ENCODE data around the gene ARPC2. TPM values are rescaled to one million over a fixed set of nuclear protein-coding genes. Genes with fewer than 3 reads are reported as not detected.

Gene ARPC2
- total RNA-seq, 2 experiments from 2014 or later, result 562 to 566 TPM

DNA sequence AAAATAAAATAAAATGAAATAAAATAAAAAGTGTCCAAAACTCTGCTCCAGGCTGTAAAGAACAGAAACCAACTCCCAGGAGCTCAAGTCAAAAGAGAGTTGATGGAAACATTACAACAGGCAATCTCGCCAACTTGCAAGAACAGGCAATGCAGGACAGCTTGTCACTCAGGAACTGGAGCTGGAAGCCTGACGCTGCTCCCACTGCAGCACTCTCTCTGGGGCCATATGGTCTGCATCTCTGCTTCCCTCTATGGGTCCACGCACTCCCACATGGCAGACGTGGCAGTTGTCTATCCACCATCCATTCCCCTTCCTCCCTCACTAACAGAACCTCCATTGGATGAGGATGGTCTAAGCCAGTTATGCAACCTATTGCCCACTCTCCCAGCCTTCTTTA, 23.3 kb upstream of the ARPC2 start:
- Mint-ChIP-seq H3K27ac (no peak overlapping the region), H3K4me3 (no peak overlapping the region), H3K4me1 (peaks cover 2% of the 10 kb centered on the region), H3K27me3 (no peaks in the 10 kb centered on the region), H3K36me3 (no peaks in the 10 kb centered on the region), H3K9me3 (no peaks in the 10 kb centered on the region)
- DNase-seq, result no peak

DNA sequence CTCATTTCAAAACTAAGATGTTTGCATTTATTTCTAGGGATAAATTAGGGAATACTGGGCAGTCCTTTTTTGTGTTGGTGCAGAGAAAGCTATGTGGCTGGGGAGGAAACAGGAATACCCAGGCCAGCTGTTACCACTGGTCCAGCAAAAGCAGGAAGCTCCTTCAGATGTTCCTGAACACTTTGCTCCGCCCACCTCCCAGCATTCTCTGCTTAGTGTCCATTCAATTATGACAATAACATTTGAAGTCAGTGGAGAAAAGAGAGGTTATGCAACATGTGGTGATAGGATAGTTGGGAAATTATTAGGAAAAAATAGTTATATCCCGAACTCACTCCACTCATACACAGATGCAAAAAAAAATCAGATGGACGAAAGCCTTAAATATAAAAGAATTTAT, 22.1 kb upstream of the ARPC2 start:
- DNase-seq, result no peak
- no peak overlapping the region for H3K4me3 Mint-ChIP-seq
- no peak overlapping the region for H3K27ac Mint-ChIP-seq
- H3K9me3 Mint-ChIP-seq, result no peaks in the 10 kb centered on the region
- H3K27me3 Mint-ChIP-seq, result no peaks in the 10 kb centered on the region
- H3K4me1 Mint-ChIP-seq, result peaks cover 2% of the 10 kb centered on the region
- no peaks in the 10 kb centered on the region for H3K36me3 Mint-ChIP-seq

DNA sequence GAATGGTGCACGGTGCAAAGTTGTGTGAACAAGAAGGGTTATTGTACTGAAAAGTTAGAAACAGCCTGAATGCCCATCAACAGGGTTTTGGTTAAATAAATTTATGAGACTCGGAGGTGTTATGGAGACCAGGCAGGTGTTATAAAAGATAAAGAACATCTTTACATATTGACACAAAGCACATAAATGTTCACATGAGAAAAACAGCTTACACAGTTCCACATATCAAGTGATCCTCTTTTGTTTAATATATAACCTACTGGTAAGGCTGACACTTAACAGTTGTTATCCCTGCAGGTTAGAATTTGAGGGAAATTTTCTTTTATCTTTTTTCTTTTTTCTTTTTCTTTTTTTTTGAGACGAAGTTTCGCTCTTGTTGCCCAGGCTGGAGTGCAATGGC, 20.0 kb upstream of the ARPC2 start:
- no peaks in the 10 kb centered on the region for H3K27me3 Mint-ChIP-seq
- H3K27ac Mint-ChIP-seq, result no peak overlapping the region
- H3K4me1 Mint-ChIP-seq, result peaks cover 2% of the 10 kb centered on the region
- H3K36me3 Mint-ChIP-seq, result no peaks in the 10 kb centered on the region
- DNase-seq, result no peak
- H3K9me3 Mint-ChIP-seq, result no peaks in the 10 kb centered on the region
- no peak overlapping the region for H3K4me3 Mint-ChIP-seq

DNA sequence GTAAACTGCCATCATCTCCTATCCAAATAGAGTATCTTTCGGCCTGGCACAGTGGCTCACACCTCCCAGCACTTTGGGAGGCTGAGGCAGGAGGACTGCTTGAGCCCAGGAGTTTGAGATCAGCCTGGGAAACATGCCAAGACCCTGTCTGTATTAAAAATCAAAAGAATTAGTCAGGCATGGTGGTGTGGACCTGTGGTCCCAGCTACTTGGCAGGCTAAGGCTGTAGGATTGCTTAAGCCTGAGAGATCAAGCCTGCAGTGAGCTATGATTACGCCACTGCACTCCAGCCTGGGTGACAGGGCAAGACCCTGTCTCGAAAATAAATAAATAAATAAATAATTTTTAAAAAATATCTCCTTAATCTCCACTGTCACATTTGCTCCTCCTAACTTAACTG, 14.7 kb upstream of the ARPC2 start:
- no peak overlapping the region for H3K4me3 Mint-ChIP-seq
- H3K4me1 Mint-ChIP-seq, result no peaks in the 10 kb centered on the region
- H3K9me3 Mint-ChIP-seq, result no peaks in the 10 kb centered on the region
- no peak overlapping the region for H3K27ac Mint-ChIP-seq
- no peak for DNase-seq
- no peaks in the 10 kb centered on the region for H3K27me3 Mint-ChIP-seq
- H3K36me3 Mint-ChIP-seq, result no peaks in the 10 kb centered on the region

DNA sequence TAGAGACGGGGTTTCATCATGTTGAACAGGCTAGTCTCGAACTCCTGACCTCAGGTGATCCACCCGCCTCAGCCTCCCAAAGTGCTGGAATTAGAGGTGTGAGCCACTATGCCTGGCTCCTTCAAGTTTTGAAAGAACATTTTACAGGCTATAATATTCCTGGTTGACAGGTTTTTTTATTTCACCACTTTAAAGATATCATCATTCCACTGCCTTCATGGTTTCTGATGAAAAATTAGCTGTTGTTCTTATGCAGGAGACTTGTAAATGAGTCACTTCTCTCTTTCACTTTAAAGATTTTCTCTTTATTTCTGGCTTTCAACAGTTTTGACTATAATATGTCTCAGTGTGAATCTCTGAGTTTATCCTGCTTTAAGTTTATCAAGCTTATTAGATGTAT, 7.9 kb upstream of the ARPC2 start:
- Mint-ChIP-seq H3K9me3 (peaks cover 4% of the 10 kb centered on the region), H3K4me1 (no peaks in the 10 kb centered on the region), H3K27me3 (peaks cover 5% of the 10 kb centered on the region), H3K4me3 (no peak overlapping the region), H3K27ac (no peak overlapping the region), H3K36me3 (peaks cover 2% of the 10 kb centered on the region)
- DNase-seq, result no peak

DNA sequence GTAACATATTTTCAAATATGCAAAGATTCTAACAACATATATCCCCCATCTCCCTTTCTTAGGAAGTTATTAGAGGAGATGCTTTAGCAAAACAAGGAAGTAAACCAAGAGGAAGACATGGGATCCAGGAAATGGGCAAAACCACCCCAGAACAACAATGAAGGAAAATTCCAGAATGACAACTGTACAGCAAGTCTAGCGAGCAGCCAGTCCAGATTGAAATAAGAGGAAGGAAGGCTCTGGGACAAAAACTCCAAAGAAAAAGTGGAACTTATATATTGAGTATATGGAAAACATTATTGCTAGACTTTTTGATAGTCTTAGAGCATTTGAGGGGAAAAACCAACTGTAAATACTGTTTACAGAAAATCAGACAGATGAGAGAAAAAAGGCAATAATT, 2.9 kb upstream of the ARPC2 start:
- H3K4me3 Mint-ChIP-seq, result no peak overlapping the region
- peaks cover 24% of the 10 kb centered on the region for H3K36me3 Mint-ChIP-seq
- H3K27me3 Mint-ChIP-seq, result peaks cover 5% of the 10 kb centered on the region
- no peak overlapping the region for H3K27ac Mint-ChIP-seq
- peaks cover 4% of the 10 kb centered on the region for H3K9me3 Mint-ChIP-seq
- no peak for DNase-seq
- peaks cover 14% of the 10 kb centered on the region for H3K4me1 Mint-ChIP-seq

DNA sequence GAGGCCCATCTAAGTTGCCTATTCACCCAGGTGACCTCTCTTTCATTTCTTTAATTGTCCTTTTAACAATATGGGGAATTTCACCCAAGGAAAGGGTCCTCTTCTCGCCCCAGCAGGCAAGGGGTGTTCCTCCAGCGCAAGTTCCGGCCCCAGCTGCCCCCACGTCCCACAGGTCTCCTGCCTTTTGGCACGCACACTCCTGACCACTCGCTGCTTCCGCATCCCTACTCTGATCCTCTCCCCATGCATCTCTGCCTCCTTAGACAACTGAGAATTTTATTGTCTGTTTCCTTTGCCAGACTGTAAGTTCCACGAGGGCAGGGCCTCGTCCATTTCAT, 684 bp upstream of the ARPC2 start:
- peaks cover 43% of the 10 kb centered on the region for H3K36me3 Mint-ChIP-seq
- no peaks in the 10 kb centered on the region for H3K9me3 Mint-ChIP-seq
- peak overlapping the region; percentile 88 for H3K27ac Mint-ChIP-seq
- H3K27me3 Mint-ChIP-seq, result no peaks in the 10 kb centered on the region
- peaks cover 30% of the 10 kb centered on the region for H3K4me1 Mint-ChIP-seq
- H3K4me3 Mint-ChIP-seq, result peak overlapping the region; percentile 86
- DNase-seq, result no peak

DNA sequence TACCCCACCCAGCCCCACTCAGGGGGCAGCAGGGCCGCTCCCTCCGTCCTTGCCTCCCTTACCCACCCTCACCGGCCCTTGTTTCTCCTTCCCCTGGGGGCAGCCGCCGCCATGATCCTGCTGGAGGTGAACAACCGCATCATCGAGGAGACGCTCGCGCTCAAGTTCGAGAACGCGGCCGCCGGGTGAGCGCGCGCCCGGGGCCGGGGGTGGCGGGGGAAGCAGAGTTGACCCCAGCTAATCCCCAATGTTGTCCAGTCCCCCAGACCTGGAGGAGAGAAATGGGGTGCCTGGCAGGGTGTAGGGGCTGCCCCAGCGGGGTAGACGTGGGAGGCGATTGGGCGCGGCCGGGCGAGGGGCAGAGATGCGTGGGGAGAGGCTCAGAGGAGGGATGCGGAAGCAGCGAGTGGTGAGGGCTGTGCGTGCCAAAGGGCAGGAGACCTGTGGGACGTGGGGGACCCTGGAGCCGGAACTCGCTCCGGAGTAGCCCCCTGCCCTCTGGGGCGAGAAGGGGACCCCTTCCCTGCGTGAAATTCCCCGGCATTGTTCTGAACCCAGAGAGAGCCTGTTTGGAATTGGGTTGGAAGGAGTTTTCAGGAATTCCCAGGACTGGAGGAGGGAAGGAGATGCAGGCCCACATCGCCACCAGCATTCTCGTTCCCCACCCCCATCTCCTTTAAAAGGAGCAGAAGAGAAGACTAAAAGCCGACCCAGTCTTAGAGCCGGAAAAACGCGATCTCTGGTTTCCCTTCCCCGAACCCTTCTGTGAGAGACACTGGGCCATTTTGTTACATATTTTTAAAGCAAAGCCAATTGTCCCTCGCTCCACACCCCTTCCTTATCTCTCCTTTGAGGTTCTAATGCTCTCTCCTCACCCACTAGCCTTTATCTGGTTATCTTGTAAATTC, 625 bp downstream of the ARPC2 start:
- Mint-ChIP-seq H3K4me1 (peaks cover 43% of the 10 kb centered on the region), H3K27me3 (no peaks in the 10 kb centered on the region), H3K27ac (peak overlapping the region; percentile 96), H3K9me3 (no peaks in the 10 kb centered on the region), H3K4me3 (peak overlapping the region; percentile 86), H3K36me3 (peaks cover 52% of the 10 kb centered on the region)
- peak; percentile 82 for DNase-seq

DNA sequence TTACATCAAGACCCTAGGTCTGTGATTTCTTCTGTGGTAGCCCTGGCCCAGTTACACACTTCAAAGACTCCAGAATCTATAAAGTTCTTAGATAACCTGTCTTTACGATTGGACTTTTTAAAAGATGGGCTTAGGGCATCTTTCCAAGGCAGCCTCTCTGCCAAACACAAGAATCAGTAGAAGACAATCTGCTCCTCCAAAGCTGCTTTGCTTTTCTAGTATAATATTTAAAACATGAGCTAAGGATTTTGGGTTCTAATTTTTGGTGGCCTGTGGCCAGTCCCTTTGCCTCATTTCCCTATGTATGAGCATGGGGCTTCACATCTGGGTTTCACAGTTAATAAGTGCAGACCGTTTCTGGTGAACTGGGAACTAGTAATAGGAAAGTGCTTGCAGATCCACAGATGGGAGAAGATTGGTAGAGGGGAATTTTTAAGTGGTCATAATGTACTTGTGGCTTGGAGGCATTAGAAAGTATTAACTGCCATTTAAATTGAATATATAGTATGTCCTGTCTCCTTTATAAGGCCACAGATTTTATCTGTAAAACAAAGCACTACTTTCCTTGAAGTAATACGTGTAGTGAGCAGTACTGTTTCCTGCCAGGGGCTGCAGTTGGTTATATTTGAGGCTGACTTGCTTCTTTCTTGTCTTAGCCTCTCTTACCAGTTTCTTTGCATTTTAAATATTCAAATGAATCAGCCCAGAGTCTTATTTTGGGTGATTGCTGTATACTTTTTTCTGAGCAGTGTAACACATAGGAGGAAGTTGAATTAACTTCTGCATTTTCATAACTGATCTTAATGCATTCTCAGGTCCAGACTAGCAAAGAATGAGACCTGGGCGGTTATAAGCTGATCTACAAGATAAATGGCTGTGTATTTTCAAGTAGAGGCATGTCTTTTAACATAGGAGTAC, 1.5 kb downstream of the ARPC2 start:
- Mint-ChIP-seq H3K27me3 (no peaks in the 10 kb centered on the region), H3K36me3 (peaks cover 58% of the 10 kb centered on the region), H3K4me3 (peak overlapping the region; percentile 86), H3K27ac (peak overlapping the region; percentile 96), H3K4me1 (peaks cover 52% of the 10 kb centered on the region), H3K9me3 (no peaks in the 10 kb centered on the region)
- DNase-seq, result no peak

DNA sequence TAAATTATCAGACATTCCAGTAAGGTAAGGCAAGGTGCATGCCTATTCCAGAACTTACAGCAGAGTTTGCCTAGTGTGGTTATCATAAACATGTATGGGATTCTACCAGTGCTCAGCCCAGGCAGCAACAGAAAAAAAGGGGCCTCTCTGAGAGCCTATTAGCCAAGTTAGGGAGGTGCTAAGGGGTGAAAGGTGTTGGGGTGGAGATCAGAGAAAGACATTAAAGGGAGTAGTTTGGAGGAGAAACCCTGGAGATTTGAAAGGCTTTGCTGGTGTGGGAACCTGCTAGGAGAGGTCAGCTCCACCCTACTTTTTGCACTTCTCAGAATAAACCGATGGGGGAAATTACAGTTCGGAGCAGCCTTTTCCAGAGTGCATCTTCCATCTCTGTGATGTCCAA, 2.9 kb downstream of the ARPC2 start:
- Mint-ChIP-seq H3K27ac (peak overlapping the region; percentile 96), H3K4me3 (peak overlapping the region; percentile 86), H3K4me1 (peaks cover 66% of the 10 kb centered on the region), H3K27me3 (no peaks in the 10 kb centered on the region), H3K36me3 (peaks cover 70% of the 10 kb centered on the region), H3K9me3 (no peaks in the 10 kb centered on the region)
- DNase-seq, result no peak

DNA sequence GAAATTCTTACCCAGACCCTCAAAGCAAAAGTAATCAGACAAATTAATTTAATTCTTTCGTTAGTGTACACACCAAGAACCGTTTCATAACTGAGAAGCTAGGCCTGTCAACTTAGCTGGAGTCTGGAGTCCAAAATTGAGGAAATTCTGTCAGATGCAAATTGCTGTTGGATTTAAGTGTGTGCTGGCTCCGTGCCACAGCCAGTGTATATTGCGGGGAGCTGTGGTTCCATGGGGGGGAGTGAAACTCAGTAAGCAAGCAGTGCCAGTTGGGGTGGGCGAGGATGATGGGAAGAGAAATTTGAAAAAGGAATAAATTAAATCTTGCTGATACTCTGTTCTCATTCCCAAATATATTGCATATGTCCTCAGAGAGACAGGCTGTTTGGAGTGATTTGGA, 4.0 kb downstream of the ARPC2 start:
- no peaks in the 10 kb centered on the region for H3K9me3 Mint-ChIP-seq
- H3K27ac Mint-ChIP-seq, result peak overlapping the region; percentile 96
- H3K36me3 Mint-ChIP-seq, result peaks cover 80% of the 10 kb centered on the region
- peak overlapping the region; percentile 86 for H3K4me3 Mint-ChIP-seq
- H3K27me3 Mint-ChIP-seq, result no peaks in the 10 kb centered on the region
- peaks cover 74% of the 10 kb centered on the region for H3K4me1 Mint-ChIP-seq
- no peak for DNase-seq

DNA sequence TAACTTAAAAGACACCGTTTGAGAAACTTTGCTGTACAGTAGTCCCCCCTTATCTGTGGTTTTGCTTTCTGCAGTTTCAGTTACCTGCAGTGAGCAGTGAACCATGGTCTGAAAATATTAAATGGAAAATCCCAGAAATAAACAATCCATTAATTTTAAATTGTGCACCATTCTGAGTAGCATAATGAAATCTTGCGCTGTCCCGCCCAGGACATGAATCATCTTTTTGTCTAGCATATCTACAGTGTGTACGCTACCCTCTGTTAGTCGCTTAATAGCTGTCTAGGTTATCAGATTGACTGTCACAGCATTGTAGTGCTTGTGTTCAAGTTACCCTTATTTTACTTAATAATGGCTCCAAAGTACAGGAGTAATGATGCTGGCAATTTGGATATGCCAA, 6.1 kb downstream of the ARPC2 start:
- Mint-ChIP-seq H3K4me3 (peak overlapping the region; percentile 33), H3K27me3 (no peaks in the 10 kb centered on the region), H3K27ac (peak overlapping the region; percentile 96), H3K4me1 (peaks cover 83% of the 10 kb centered on the region), H3K36me3 (peaks cover 89% of the 10 kb centered on the region), H3K9me3 (peaks cover 1% of the 10 kb centered on the region)
- DNase-seq, result no peak

DNA sequence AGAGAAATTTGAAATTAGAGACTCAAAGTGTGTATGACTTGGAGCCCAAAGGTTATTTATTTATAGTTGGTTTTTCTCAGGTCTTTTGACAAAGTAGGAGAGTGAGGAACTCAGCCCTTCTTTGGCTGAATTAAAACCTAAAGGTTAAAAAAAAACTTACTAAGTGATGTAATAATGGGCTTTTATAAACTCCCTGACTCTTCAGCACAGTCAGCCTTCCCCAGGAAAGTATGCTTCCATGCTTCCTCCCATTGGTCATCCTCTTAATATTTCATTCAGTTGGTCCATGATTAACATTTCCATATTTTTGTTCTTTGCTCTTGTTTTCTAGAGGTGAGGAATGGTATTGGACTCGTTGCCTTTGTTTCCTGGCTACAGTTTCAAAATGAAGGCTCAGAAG, 7.2 kb downstream of the ARPC2 start:
- Mint-ChIP-seq H3K9me3 (peaks cover 1% of the 10 kb centered on the region), H3K4me1 (peaks cover 92% of the 10 kb centered on the region), H3K36me3 (peaks cover 88% of the 10 kb centered on the region), H3K27me3 (no peaks in the 10 kb centered on the region), H3K27ac (peak overlapping the region; percentile 96), H3K4me3 (peak overlapping the region; percentile 56)
- DNase-seq, result no peak

DNA sequence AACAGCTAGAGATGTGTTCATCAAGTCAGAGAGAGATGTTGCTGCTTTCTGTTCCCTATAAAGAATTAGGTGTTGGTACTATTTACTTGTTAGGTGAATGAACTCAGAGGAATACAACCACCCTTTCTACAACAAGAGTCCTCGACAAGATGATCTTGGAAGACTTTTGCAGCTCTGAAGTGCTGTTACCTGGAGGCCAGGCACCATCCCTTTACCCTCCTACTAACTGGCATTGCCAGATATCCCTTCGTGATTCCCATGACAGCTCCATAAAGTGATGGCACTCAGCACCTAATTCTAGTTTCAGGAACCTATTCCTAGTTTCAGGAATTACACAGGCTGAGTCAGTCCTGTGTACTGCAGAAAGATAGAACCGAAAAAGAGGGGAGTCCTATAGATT, 9.9 kb downstream of the ARPC2 start:
- Mint-ChIP-seq H3K36me3 (peaks cover 77% of the 10 kb centered on the region), H3K4me3 (no peak overlapping the region), H3K4me1 (peaks cover 89% of the 10 kb centered on the region), H3K27ac (peak overlapping the region; percentile 96), H3K9me3 (peaks cover 1% of the 10 kb centered on the region), H3K27me3 (no peaks in the 10 kb centered on the region)
- no peak for DNase-seq

DNA sequence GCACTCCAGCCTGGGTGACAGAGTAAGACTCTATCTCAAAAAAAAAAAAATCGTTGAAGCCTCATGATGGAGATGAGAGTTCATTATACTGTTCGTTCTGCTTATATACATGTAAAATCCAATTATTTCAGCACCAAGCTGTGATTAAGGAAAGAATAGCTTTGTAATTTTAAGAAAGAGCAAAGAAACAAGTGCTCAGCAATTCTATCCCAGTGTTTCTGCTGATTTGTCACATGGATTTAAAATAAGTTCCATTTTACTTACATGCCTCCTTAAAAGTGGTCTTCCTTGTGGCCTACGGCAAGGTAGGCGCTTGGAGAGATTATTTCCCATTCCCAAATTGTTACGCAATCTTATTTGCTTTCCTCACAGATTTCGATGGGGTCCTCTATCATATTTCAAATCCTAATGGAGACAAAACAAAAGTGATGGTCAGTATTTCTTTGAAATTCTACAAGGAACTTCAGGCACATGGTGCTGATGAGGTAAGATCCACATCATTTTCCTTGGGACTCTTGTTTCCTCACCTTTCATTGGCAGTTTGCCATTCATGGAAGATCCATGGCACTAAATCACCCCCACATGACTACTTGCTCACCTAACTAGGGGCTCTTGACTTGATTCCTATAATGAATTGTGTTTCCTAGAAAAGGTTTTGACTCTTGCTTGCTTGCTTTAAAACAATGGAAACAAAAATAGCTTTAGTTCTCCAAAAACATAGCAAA, 11.5 kb downstream of the ARPC2 start:
- DNase-seq, result no peak
- peak overlapping the region; percentile 18 for H3K4me3 Mint-ChIP-seq
- H3K9me3 Mint-ChIP-seq, result peaks cover 1% of the 10 kb centered on the region
- no peaks in the 10 kb centered on the region for H3K27me3 Mint-ChIP-seq
- H3K4me1 Mint-ChIP-seq, result peaks cover 77% of the 10 kb centered on the region
- peaks cover 79% of the 10 kb centered on the region for H3K36me3 Mint-ChIP-seq
- H3K27ac Mint-ChIP-seq, result peak overlapping the region; percentile 96
